ENCODE measurements around the gene RAD50.
"Not testable (repeated sequence)": the region's sequence is repeated elsewhere in the genome, so short reads cannot be mapped to it uniquely, and the experiment has no call there.

The RAD50 gene

DNA sequence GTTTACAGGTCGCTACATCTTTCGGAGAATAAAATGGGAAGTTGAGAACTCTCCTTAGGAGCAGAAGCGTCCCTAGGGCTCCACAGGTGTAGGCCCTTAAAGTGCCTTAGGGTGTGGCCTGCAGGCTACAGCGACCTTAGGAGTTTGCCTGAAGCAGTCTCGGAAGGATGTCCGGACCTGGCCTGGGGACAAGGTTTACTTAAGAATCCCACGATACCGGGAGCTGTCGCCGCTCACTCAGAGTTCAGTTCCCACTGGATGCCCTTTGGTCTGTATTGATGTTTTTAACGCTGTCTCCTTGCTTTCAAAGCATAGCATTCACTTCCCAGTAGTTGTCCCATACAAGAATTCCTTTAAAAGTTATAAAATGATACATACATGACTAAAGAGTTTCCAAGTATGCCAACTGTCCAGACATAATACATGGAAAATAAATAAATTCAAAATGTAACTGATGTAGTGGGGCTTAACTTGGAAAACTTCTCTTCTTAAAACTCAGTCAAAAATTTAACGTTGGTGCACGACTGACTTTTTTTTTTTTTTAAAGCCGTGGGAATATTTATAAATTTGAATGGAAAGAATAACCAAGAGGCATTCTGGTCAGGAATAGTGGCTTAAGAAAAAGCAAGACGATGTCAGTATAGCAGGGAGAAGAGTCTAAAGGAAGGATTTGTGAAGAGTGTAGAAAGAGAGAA, 848 bp downstream of the RAD50 start:
- DNase-seq (ENCODE audit: low spot score): peak; percentile 5

GRCh38 chr5:132559383-132560060, 2.7 kb downstream of the RAD50 start:
- DNase-seq (ENCODE audit: low spot score): no peak

DNA sequence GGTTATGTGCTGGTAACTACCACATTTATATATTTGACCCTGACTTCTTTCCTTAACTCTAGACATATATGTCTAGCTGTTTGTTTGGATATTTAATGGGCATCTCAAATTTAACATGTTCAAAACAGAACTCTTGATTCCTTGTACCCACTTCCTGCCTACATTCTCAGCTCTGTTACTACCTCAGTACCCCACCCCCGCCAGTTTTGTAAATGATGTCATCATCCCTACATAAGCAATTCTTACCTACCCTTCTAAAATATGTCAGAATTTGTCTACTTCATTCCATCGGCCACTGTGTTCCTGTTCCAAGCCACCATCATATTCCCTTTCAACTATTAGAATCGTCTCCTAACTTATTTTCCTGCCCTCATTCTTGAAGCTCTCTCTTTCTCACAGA, 4.8 kb downstream of the RAD50 start:
- DNase-seq (ENCODE audit: low spot score): no peak

DNA sequence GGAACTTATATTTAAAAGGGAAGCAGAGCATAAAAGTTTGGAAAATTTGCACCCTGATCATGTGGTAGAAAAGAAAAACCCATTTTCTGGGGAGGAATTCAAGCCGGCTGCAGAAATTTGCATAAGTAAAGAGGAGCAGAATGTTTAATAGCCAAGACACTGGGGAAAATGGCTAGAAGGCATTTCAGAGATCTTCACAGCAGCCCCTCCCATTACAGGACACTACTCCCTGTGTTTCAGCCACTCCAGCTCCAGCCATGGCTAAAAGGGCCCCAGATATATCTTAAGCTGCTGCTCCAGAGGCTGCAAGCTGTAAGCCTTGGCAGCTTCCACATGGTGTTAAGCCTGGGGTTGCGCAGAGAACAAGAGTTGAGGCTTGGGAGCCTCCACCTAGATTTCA, 7.8 kb downstream of the RAD50 start:
- DNase-seq (ENCODE audit: low spot score): not testable (repeated sequence)

DNA sequence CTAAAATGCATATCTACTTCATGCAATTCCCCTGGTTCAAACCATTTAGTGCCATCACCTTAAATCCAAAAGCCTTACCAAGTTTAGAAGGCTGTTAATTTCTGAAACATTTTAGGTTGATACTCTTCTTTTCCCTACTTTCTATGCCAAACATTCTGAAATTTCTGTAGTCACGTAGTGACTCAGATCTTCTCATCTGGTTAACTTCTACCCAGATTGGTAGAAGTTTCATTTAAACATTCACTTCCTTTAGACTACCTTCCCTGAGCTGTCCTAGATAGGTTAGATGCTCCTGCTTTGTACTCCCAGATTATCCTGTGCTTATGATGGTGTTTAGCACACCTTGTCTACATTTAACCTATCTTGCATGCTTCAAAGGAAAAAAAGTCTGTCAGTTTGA, 9.9 kb downstream of the RAD50 start:
- DNase-seq (ENCODE audit: low spot score): no peak

- DNase-seq (ENCODE audit: low spot score): no peak
Observed at GRCh38 chr5:132576123-132576522, 19.3 kb downstream of the RAD50 start.

- not testable (repeated sequence) for DNase-seq (ENCODE audit: low spot score)
Observed at GRCh38 chr5:132584560-132584959, 27.8 kb downstream of the RAD50 start.

- DNase-seq (ENCODE audit: low spot score): no peak
Observed at GRCh38 chr5:132586063-132586462, 29.3 kb downstream of the RAD50 start.

GRCh38 chr5:132589467-132589866, 32.7 kb downstream of the RAD50 start:
- DNase-seq (ENCODE audit: low spot score): no peak

- DNase-seq (ENCODE audit: low spot score): no peak
Observed at GRCh38 chr5:132591145-132591544, 34.4 kb downstream of the RAD50 start.

GRCh38 chr5:132592521-132592920, 35.7 kb downstream of the RAD50 start:
- DNase-seq (ENCODE audit: low spot score): no peak

- DNase-seq (ENCODE audit: low spot score): no peak
Observed at GRCh38 chr5:132594170-132594569, 37.4 kb downstream of the RAD50 start.

DNA sequence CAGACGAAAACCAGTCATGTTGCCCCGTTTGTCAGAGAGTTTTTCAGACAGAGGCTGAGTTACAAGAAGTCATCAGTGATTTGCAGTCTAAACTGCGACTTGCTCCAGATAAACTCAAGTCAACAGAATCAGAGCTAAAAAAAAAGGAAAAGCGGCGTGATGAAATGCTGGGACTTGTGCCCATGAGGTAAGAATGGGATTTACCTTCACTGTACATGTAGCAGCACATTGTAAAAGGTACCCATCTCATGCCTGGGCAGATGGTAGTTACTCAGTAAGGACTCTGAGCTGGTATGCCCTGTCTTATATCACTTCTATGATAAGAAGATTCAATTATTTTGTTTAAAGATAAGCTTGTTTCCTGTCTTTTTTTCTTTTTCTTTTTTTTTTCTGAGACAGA, 38.8 kb downstream of the RAD50 start:
- no peak for DNase-seq (ENCODE audit: low spot score)

DNA sequence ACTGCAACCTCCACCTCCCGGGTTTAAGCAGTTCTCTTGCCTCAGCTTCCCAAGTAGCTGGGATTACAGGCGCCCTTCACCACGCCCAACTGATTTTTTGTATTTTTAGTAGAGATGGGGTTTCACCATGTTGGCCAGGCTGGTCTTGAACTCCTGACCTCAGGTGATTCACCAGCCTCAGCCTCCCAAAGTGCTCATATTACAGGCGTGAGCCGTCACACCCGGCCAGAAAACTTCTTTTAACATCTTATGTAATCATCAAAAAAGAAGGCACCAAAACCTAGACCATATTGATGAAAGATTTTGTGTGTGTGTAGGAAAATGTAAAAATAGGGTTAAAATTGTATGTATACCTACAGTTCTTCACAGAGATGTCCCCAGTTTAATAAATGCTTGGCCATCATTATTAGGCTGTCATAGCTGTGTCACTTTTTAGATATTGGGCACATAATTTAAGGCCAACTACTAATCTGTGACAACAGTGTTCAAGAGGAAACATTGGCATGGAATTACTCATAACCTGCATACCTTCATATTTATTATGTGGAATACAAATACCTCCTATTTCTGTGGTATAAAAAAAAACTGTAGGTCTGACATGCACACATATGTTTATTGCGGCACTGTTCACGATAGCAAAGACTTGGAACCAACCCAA, 44.4 kb downstream of the RAD50 start:
- DNase-seq (ENCODE audit: low spot score): no peak

DNA sequence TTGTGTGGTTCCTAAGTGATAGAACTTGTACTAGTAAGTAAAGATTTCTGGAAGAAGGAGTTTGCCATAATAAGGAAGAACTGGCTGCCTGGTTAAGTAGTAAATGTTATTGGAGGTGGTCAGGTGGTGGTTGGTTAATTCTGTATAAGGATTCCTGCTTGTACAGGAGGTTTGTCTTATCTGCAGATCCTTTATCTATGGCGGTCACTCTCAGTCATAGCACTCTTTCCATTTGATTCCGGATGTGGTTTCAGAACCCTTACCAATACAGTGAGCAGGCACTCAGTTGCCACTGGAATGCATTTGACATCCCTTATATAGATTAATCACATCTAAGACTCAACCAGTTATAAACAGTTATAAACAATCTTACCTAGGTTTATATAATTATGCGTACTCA, 50.3 kb downstream of the RAD50 start:
- no peak for DNase-seq (ENCODE audit: low spot score)

DNA sequence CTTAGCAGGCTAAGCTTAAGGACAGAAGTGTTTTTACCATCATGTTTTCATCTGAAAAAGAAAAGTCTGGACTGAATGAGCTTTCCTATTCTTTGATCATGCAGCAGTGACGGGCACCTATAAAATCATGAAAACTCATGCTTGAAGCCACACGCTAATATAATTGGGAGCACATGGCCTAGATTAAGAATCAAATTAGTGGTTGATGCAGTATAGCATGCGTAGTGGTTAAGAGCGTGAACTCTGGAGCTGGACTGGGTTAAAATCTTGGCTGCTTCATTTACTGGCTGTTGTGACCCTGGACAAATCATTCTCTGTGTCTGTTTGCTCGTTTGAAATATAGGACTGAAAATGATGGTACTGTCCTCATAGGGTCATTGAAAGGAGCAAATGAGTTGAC, 51.3 kb downstream of the RAD50 start:
- no peak for DNase-seq (ENCODE audit: low spot score)

- DNase-seq (ENCODE audit: low spot score): no peak
Observed at GRCh38 chr5:132611965-132612364, 55.2 kb downstream of the RAD50 start.

GRCh38 chr5:132612846-132613245, 56.1 kb downstream of the RAD50 start:
- no peak for DNase-seq (ENCODE audit: low spot score)

- DNase-seq (ENCODE audit: low spot score): no peak
Observed at GRCh38 chr5:132621699-132622098, 64.9 kb downstream of the RAD50 start.

DNA sequence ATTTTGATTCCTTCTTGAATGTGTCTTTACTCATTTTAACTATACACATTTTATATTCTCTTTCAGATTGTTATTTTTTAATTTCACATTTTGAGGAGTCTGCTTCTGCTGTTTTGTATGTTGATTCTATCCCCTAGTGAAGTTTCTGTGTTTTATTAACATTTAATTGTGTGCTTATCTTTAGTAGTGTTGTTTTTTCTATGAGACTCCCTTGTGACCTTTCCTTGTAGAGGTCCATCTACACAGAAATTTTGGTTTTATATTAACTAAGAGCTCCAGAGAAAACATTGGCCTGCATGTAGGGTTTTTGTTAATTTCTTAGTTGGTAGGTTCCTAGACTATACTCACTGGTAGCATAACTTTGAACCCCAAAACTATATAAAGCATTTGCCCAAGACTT, 65.8 kb downstream of the RAD50 start:
- DNase-seq (ENCODE audit: low spot score): no peak

DNA sequence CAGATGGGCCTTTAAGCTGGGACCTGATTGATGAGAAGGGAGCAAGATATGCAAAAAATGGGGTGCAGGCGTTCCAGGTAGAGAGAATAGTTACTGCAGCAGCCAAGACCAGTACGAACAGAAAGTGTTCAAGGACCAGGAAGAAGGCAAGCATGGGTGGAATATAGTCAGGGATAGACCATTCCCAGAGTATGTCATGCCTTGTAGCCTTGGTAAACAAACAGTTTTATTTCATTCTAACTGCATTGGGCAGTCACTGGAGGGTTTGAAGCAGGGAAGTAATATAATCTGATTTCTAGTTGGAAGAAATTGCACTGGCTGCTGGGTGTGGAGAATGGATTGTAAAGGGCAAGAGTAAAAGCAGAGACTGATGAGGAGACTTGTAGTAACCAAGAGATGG, 70.7 kb downstream of the RAD50 start:
- DNase-seq (ENCODE audit: low spot score): no peak

DNA sequence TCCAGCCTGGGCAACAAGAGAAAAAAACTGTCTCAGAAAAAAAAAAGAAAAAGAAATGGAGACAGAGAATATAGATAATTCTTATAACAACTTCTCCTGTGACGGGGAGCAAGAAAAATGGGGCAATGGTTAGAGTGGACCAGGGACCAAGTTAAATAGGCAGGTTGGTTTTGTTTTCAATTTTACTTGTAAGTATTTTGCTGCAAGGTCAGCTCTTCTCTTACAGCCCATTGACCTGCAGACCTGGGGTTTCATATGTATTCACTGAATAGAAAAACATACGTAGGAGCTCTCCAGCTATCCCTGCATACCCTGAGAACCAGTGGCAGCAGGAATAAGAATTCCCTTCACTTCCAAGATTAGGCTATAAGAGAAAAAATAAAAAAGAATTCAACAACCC, 72.0 kb downstream of the RAD50 start:
- DNase-seq (ENCODE audit: low spot score): no peak

DNA sequence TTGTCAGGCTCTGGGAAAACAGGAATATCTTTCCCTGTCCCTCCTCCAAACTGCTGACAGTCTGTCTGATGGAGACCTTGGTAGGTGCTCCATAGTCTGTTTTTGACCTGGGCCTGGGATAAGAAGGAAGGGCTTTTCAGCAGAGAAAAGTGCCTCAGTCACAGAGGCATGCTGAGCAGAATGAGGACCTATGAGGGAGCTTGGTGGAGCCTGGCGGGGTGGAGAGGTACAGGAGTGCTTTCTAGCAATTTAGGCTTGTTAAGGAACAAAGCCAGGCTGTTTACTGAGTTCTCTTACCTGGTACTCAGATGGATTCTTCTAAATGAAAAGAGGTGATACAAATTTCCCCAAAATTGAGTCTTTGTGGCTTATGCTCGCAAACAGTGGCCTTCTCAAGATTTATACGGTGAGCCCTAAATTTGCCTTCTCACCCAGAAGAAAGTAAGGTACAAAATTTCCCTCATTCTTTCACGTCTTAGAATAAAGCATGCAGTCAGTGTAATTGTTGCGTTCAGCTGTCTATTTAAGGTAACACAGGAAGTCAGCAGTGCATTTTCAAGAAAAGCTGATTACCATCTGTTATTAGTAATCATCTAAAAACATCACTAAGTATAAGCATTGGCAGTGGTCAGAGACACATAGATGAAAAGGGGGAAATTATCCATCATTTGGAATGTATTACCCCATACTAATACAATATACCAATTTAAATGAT, 72.6 kb downstream of the RAD50 start:
- peak; percentile 26 for DNase-seq (ENCODE audit: low spot score)
